HepG2 (cell line): ENCODE data around the gene KANSL3. TPM values are rescaled to one million over a fixed set of nuclear protein-coding genes. Genes with fewer than 3 reads are reported as not detected.

ENCODE experiments used
- CCAR2 ChIP-seq: fragments of 200-400 bp; formaldehyde crosslinking; optimal IDR thresholded peaks from 2 replicates; pipeline ENCODE3; 2018; ENCODE audit warnings: low read depth, mild to moderate bottlenecking, low read length, moderate library complexity
- FOXC1 ChIP-seq: sonication (generic); formaldehyde crosslinking; IDR thresholded peaks from 2 replicates; pipeline ENCODE4 v1.8.0; 2022; ENCODE audit warnings: mild to moderate bottlenecking, missing genetic modification reagents, borderline replicate concordance
- HMG20A ChIP-seq: IDR thresholded peaks from 2 replicates; pipeline ENCODE4 v1.6.1; 2016; ENCODE audit warnings: borderline replicate concordance
- HMG20B ChIP-seq: conservative IDR thresholded peaks from 2 replicates; pipeline ENCODE4 v1.6.1; 2016; ENCODE audit warnings: missing genetic modification reagents, missing compliant biosample characterization
- KLF9 ChIP-seq: IDR thresholded peaks from 2 replicates; pipeline ENCODE4 v1.6.1; 2016; ENCODE audit warnings: low read depth
- LCORL ChIP-seq, 2 experiments: fragments of 450-650 bp in 1 of 2; sonication (generic) in 1 of 2; formaldehyde crosslinking in 1 of 2; IDR thresholded peaks; 2 replicates each; pipeline versions ENCODE4 v1.5.0 to v1.6.1; 2017 to 2020; ENCODE audit warnings: antibody characterized with exemption in 1 of 2, missing genetic modification reagents in 1 of 2
- NFYB ChIP-seq: sonication (generic); formaldehyde crosslinking; IDR thresholded peaks from 2 replicates; pipeline ENCODE4 v1.4.0; 2020; ENCODE audit warnings: missing genetic modification reagents
- NR1H2 ChIP-seq: sonication (generic); formaldehyde crosslinking; IDR thresholded peaks from 2 replicates; pipeline ENCODE4 v1.8.1; 2022; ENCODE audit warnings: low read depth, missing genetic modification reagents, borderline replicate concordance
- SCMH1 ChIP-seq: sonication (generic); formaldehyde crosslinking; IDR thresholded peaks from 2 replicates; pipeline ENCODE4 v1.9.0; 2021; ENCODE audit warnings: missing genetic modification reagents, mild to moderate bottlenecking, borderline replicate concordance
- TCF7 ChIP-seq: sonication (generic); IDR thresholded peaks from 2 replicates; pipeline ENCODE4 v1.6.1; 2016; ENCODE audit warnings: antibody characterized with exemption, low read depth
- YEATS2 ChIP-seq: sonication (generic); formaldehyde crosslinking; IDR thresholded peaks from 2 replicates; pipeline ENCODE4 v1.4.0; 2020; ENCODE audit warnings: missing genetic modification reagents, borderline replicate concordance
- ZNF251 ChIP-seq: sonication (generic); formaldehyde crosslinking; IDR thresholded peaks from 2 replicates; pipeline ENCODE4 v1.9.0; 2021; ENCODE audit warnings: mild to moderate bottlenecking, missing genetic modification reagents
- ZNF260 ChIP-seq: sonication (generic); formaldehyde crosslinking; IDR thresholded peaks from 2 replicates; pipeline ENCODE4 v1.4.0; 2020; ENCODE audit warnings: missing genetic modification reagents, low read depth, mild to moderate bottlenecking, borderline replicate concordance
- ZNF44 ChIP-seq: sonication (generic); formaldehyde crosslinking; IDR thresholded peaks from 2 replicates; pipeline ENCODE4 v1.5.1; 2020; ENCODE audit warnings: mild to moderate bottlenecking, missing genetic modification reagents
- ZNF441 ChIP-seq: sonication (generic); formaldehyde crosslinking; IDR thresholded peaks from 2 replicates; pipeline ENCODE4 v1.7.0; 2021; ENCODE audit warnings: missing genetic modification reagents, borderline replicate concordance
- ZNF563 ChIP-seq: sonication (generic); formaldehyde crosslinking; IDR thresholded peaks from 2 replicates; pipeline ENCODE4 v1.8.0; 2022; ENCODE audit warnings: mild to moderate bottlenecking, moderate library complexity, missing genetic modification reagents
- ZNF879 ChIP-seq: sonication (generic); formaldehyde crosslinking; IDR thresholded peaks from 2 replicates; pipeline ENCODE4 v1.8.1; 2023; ENCODE audit warnings: missing genetic modification reagents
- polyA plus RNA-seq, 8 experiments: library from polyadenylated mRNA; depleted of rRNA in 3 of 8; stranded (reverse) in 7 of 8; unstranded in 1 of 8; fragments of >200 nt; fragmentation: Illumina TruSeq in 4 of 8; extraction: Trizol in 4 of 8; gene quantifications; 2 replicates each; pipeline versions ENCODE4 v1.2.1 to v1.2.3, GENCODE V29; 2011 to 2016; ENCODE audit warnings: low read depth in 4 of 8, missing spikeins in 1 of 8, mixed read lengths in 1 of 8; ENCODE audit not compliant: insufficient read depth in 1 of 8
- total RNA-seq, 5 experiments: library from RNA; depleted of rRNA; stranded (reverse); fragments of >200 nt; fragmentation: Illumina TruSeq; extraction: Trizol; gene quantifications; 2 replicates each; pipeline ENCODE4 v1.2.3, GENCODE V29; 2016; ENCODE audit warnings: low read depth in 1 of 5
- TF ChIP-seq, protein P1 (sequence below): IDR thresholded peaks from 2 replicates; pipeline ENCODE4 v1.6.1; 2016; ENCODE audit warnings: missing compliant biosample characterization, missing genetic modification reagents, borderline replicate concordance
- TF ChIP-seq, protein P2 (sequence below): sonication (generic); formaldehyde crosslinking; IDR thresholded peaks from 2 replicates; pipeline ENCODE4 v1.8.1; 2023; ENCODE audit warnings: mild to moderate bottlenecking, moderate library complexity, missing genetic modification reagents
- TF ChIP-seq, protein P3 (sequence below): sonication (generic); formaldehyde crosslinking; IDR thresholded peaks from 2 replicates; pipeline ENCODE4 v1.5.0; 2020; ENCODE audit warnings: mild to moderate bottlenecking, missing genetic modification reagents
- TF ChIP-seq, protein P4 (sequence below): sonication (generic); formaldehyde crosslinking; IDR thresholded peaks from 2 replicates; pipeline ENCODE4 v1.5.1; 2020; ENCODE audit warnings: mild to moderate bottlenecking, moderate library complexity, missing genetic modification reagents
- TF ChIP-seq, protein P5 (sequence below): IDR thresholded peaks from 2 replicates; pipeline ENCODE4 v1.6.1; 2016

The KANSL3 gene
- total and polyA plus RNA-seq, 2 of the 13 experiments (the other 11 are each of a cell fraction or from before 2014, with no cell fraction given), result 20.8 to 37.3 TPM

DNA sequence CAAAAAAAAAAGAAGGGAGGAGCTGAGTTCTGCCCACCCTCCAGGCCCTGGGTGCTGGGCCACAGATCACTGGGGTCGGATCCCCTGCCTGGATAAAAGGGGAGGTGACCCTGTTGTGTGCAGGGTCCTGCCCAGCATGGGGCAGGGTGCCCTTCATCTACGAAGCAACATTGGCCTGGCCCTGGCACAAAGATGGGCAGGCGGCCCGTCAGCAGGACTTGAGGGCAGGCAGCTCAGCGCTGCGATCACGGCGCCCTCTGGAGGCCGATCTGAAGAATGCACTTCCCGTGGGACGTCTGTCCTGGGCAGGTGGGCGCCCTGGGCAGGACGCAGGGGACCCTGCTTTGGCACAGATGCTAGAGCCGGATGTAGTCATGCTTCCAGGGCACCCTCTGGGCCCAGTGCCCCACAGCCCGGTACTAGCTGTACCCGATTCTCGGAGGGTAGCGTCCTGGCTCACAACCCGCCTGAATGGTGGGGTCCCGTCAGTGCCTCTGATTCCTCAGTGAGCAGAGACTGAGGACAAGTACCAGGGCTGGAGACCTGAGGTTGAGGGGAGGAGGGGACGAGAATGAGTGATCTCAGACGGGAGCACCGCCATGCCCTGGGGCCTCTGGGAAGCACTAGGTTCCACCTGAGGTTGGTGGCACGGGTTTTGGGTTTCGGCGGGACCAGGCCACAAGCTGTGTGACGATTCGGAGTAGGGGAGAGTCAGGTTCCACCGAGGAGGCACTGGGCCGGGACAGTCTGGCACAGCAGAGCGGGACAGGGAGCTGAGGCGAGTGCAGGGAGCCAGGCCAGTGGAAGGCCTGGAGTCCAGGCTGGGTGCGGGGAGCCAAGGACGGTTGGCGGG lies 83.6 kb downstream of the KANSL3 start (continued):
- TF ChIP-seq, protein P1, sequence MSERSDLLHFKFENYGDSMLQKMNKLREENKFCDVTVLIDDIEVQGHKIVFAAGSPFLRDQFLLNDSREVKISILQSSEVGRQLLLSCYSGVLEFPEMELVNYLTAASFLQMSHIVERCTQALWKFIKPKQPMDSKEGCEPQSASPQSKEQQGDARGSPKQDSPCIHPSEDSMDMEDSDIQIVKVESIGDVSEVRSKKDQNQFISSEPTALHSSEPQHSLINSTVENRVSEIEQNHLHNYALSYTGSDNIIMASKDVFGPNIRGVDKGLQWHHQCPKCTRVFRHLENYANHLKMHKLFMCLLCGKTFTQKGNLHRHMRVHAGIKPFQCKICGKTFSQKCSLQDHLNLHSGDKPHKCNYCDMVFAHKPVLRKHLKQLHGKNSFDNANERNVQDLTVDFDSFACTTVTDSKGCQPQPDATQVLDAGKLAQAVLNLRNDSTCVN, result no peak
- no peak for TF ChIP-seq ZNF44 (CRISPR knock-in tag)
- TF ChIP-seq, protein P2, sequence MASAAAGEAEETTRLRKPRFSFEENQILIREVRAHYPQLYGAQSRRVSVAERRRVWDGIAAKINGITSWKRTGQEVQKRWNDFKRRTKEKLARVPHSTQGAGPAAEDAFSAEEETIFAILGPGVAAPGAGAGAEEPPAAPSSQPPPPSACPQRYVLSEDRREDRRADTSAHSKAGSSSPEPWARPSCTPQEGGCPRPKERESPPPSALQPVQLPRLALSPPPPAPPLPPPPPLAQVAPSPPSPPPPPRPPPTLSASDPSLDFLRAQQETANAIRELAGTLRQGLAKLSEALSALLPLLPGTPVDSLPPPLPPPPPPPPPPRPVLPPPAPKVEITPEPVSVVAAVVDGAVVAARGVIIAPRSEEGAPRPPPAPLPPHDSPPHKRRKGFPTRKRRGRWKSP (CRISPR knock-in tag), result no peak
- TF ChIP-seq NR1H2 (CRISPR knock-in tag), result no peak
- TF ChIP-seq SCMH1 (CRISPR knock-in tag), result no peak
- TF ChIP-seq HMG20B, result no peak
- no peak for TF ChIP-seq KLF9 (CRISPR knock-in tag)
- TF ChIP-seq ZNF563 (CRISPR knock-in tag), result peak; percentile 70; the same call in 1 of the 2 replicates
- no peak for TF ChIP-seq LCORL (IDR thresholded peaks at IDR 0.05)
- no peak for TF ChIP-seq LCORL (CRISPR knock-in tag; IDR thresholded peaks at IDR 0.05)
- no peak for TF ChIP-seq ZNF260
- TF ChIP-seq, protein P3, sequence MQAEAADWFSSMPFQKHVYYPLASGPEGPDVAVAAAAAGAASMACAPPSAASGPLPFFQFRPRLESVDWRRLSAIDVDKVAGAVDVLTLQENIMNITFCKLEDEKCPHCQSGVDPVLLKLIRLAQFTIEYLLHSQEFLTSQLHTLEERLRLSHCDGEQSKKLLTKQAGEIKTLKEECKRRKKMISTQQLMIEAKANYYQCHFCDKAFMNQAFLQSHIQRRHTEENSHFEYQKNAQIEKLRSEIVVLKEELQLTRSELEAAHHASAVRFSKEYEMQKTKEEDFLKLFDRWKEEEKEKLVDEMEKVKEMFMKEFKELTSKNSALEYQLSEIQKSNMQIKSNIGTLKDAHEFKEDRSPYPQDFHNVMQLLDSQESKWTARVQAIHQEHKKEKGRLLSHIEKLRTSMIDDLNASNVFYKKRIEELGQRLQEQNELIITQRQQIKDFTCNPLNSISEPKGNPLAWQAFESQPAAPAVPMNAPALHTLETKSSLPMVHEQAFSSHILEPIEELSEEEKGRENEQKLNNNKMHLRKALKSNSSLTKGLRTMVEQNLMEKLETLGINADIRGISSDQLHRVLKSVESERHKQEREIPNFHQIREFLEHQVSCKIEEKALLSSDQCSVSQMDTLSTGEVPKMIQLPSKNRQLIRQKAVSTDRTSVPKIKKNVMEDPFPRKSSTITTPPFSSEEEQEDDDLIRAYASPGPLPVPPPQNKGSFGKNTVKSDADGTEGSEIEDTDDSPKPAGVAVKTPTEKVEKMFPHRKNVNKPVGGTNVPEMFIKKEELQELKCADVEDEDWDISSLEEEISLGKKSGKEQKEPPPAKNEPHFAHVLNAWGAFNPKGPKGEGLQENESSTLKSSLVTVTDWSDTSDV, result 0 out of 2 replicates have a peak, but pooled peaks have one; percentile 80
- TF ChIP-seq, protein P4, sequence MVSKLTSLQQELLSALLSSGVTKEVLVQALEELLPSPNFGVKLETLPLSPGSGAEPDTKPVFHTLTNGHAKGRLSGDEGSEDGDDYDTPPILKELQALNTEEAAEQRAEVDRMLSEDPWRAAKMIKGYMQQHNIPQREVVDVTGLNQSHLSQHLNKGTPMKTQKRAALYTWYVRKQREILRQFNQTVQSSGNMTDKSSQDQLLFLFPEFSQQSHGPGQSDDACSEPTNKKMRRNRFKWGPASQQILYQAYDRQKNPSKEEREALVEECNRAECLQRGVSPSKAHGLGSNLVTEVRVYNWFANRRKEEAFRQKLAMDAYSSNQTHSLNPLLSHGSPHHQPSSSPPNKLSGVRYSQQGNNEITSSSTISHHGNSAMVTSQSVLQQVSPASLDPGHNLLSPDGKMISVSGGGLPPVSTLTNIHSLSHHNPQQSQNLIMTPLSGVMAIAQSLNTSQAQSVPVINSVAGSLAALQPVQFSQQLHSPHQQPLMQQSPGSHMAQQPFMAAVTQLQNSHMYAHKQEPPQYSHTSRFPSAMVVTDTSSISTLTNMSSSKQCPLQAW, result peak; percentile 65; the same call in 1 of the 2 replicates
- TF ChIP-seq CCAR2, result no peak
- TF ChIP-seq, protein P5, sequence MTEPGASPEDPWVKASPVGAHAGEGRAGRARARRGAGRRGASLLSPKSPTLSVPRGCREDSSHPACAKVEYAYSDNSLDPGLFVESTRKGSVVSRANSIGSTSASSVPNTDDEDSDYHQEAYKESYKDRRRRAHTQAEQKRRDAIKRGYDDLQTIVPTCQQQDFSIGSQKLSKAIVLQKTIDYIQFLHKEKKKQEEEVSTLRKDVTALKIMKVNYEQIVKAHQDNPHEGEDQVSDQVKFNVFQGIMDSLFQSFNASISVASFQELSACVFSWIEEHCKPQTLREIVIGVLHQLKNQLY (CRISPR knock-in tag), result no peak
- peak; percentile 85 for TF ChIP-seq FOXC1 (CRISPR knock-in tag)
- no peak for TF ChIP-seq HMG20A
- 0 out of 2 replicates have a peak, but pooled peaks have one; percentile 24 for TF ChIP-seq YEATS2
- no peak for TF ChIP-seq ZNF251
- TF ChIP-seq TCF7, result no peak
- TF ChIP-seq NFYB (CRISPR knock-in tag), result no peak
- no peak for TF ChIP-seq ZNF879
- TF ChIP-seq ZNF441, result 0 out of 2 replicates have a peak, but pooled peaks have one; percentile 33
